ENCODE data around the gene EXOSC1. TPM values are rescaled to one million over a fixed set of nuclear protein-coding genes. Genes with fewer than 3 reads are reported as not detected.
A peak's percentile ranks its signal among the peaks of the same experiment; 100 is the strongest.

EXOSC1 gene
- total and polyA plus RNA-seq, 2 of the 13 experiments (the other 11 are each of a cell fraction or from before 2014, with no cell fraction given), result 36.3 to 39.9 TPM

DNA sequence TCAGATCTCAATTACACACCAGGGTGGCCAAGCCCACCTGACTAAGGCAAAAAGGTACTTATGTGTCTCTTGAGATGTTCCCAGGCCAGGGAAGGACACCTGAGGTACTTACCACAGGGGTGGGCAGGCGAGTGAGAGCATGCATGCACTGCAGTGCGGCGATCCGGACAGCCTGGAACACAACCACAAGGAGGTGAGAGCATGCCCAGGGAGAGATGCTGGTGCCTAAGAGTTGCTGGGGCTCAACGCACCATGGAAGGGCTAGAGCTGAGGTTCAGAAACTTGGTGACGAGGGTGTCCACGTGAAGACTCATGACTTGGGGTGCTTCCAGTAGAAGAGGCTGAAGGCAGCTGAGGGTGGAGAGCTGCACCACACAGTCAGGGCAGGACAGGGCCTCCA lies 13.3 kb upstream of the EXOSC1 start:
- 99% methylated on average over 7 of the region's 7 CpGs for WGBS (ENCODE audit: low lambda C conversion rate)
- CTCF ChIA-PET (ENCODE audit: low intra/inter-chr PET ratio, low total read pairs), result no interaction called here
- intact Hi-C loops (cut with micrococcal nuclease; ENCODE audit: unreplicated experiment), result no loop called here

GRCh38 chr10:97456686-97457065 lies 10.9 kb upstream of the EXOSC1 start:
- intact Hi-C loops (cut with micrococcal nuclease; ENCODE audit: unreplicated experiment), result no loop called here
- FAIRE-seq (no peak), DNase-seq (ENCODE audit: low spot score) (no peak), ATAC-seq (no peak)
- no TSS peak for BruUV-seq (replicated peaks)
- Histone ChIP-seq H3K36me3 (replicated peaks in 1 of 2; ENCODE audit: control insufficient read depth in 1 of 2, insufficient read depth in 2 of 2, low read length in 2 of 2) (peaks cover 47 to 93% of the 10 kb centered on the region in 2 experiments), H3K27me3 (ENCODE audit: control insufficient read depth in 1 of 2, insufficient read depth in 2 of 2, low read length in 2 of 2) (no peaks in the 10 kb centered on the region), H2AFZ (ENCODE audit: low read length) (no peak overlapping the region), H3K4me1 (ENCODE audit: insufficient read depth, low read length) (no peaks in the 10 kb centered on the region), H3K9ac (ENCODE audit: insufficient read depth, low read depth, low read length) (no peak overlapping the region), H3K79me2 (ENCODE audit: insufficient read depth, low read length) (no peaks in the 10 kb centered on the region), H3K9me3 (ENCODE audit: low read length) (no peaks in the 10 kb centered on the region), H4K20me1 (ENCODE audit: insufficient read depth, low read length) (no peaks in the 10 kb centered on the region; the same call in 1 of the 2 replicates), H3K4me2 (ENCODE audit: low read depth, low read length) (no peak overlapping the region), H3K27ac (ENCODE audit: extremely low read length, insufficient read depth, low read length) (no peak overlapping the region), H3K4me3 (replicated peaks in 1 of 3; ENCODE audit: insufficient read depth in 1 of 3, low read depth in 2 of 3, low read length in 3 of 3) (no peak overlapping the region)
- ChIA-PET CTCF (ENCODE audit: low intra/inter-chr PET ratio, low total read pairs) (no interaction called here), POLR2A (interaction anchor here (1.1 kb wide), 1 partner anchor 15 kb away, joined by 3 read pairs; no protein-coding TSS in a partner anchor)
- TF ChIP-seq ZNF10 (CRISPR knock-in tag; IDR thresholded peaks at IDR 0.05; ENCODE audit: borderline replicate concordance, low read depth) (no peak), POLR2G (IDR thresholded peaks at IDR 0.05; ENCODE audit: low read depth, low read length) (peak; percentile 48)
- WGBS (ENCODE audit: low lambda C conversion rate), result 80% methylated on average over 1 of the region's 3 CpGs
- in situ Hi-C loops (cut with HindIII; ENCODE audit: extremely low pct_ligation_motif_present, low pct_unique_long_range_greater_than_20kb), result no loop called here

More for the DNA sequence above, 13.3 kb upstream of the EXOSC1 start:
- Histone ChIP-seq H2AFZ (ENCODE audit: low read length) (no peak overlapping the region), H3K9ac (ENCODE audit: insufficient read depth, low read depth, low read length) (no peak overlapping the region), H3K4me1 (ENCODE audit: insufficient read depth, low read length) (peaks cover 10% of the 10 kb centered on the region), H3K27ac (ENCODE audit: extremely low read length, insufficient read depth, low read length) (no peak overlapping the region), H3K9me3 (ENCODE audit: low read length) (no peaks in the 10 kb centered on the region), H3K36me3 (replicated peaks in 1 of 2; ENCODE audit: control insufficient read depth in 1 of 2, insufficient read depth in 2 of 2, low read length in 2 of 2) (peaks cover 37 to 87% of the 10 kb centered on the region in 2 experiments), H4K20me1 (ENCODE audit: insufficient read depth, low read length) (no peaks in the 10 kb centered on the region), H3K79me2 (ENCODE audit: insufficient read depth, low read length) (no peaks in the 10 kb centered on the region), H3K27me3 (ENCODE audit: control insufficient read depth in 1 of 2, insufficient read depth in 2 of 2, low read length in 2 of 2) (no peaks in the 10 kb centered on the region), H3K4me2 (ENCODE audit: low read depth, low read length) (no peak overlapping the region), H3K4me3 (replicated peaks in 1 of 3; ENCODE audit: insufficient read depth in 1 of 3, low read depth in 2 of 3, low read length in 3 of 3) (no peak overlapping the region)
- no TSS peak for BruUV-seq (replicated peaks)
- ATAC-seq (no peak), FAIRE-seq (no peak), DNase-seq (ENCODE audit: low spot score) (no peak)
- TF ChIP-seq SOX6 (IDR thresholded peaks at IDR 0.05), result no peak
- no peak for TF ChIP-seq SOX6 (CRISPR knock-in tag; IDR thresholded peaks at IDR 0.05)
- TF ChIP-seq POLR2AphosphoS5 (IDR thresholded peaks at IDR 0.05; ENCODE audit: low read depth, low read length), result no peak
- TF ChIP-seq ZNF777 (CRISPR knock-in tag; IDR thresholded peaks at IDR 0.05), result no peak
- peak; percentile 86 for TF ChIP-seq RBM22 (optimal IDR thresholded peaks at IDR 0.05; ENCODE audit: low read length)
- no peak for TF ChIP-seq ZNF780A (CRISPR knock-in tag; IDR thresholded peaks at IDR 0.05)
- TF ChIP-seq ZNF770 (CRISPR knock-in tag; IDR thresholded peaks at IDR 0.05), result no peak
- TF ChIP-seq POLR2G (IDR thresholded peaks at IDR 0.05; ENCODE audit: low read depth, low read length), result 0 out of 2 replicates have a peak, but pooled peaks have one; percentile 12
- in situ Hi-C loops (cut with HindIII; ENCODE audit: extremely low pct_ligation_motif_present, low pct_unique_long_range_greater_than_20kb), result no loop called here
- POLR2A ChIA-PET, result no interaction called here

All from HepG2 (cell line).